GM23338 (cell line): ENCODE results near the gene URM1. TPM values are rescaled to one million over a fixed set of nuclear protein-coding genes. Genes with fewer than 3 reads are reported as not detected.

Experiments used
- ATAC-seq: fragments of 200-7000 bp; cut with Tn5 transposase; 3 replicates; pipeline ENCODE4 v1.9.1; 2020
- DNase-seq: peaks from one replicate; pipeline ENCODE4 v3.0.0-alpha.2; 2015; ENCODE audit warnings: low spot score
- H2AFZ ChIP-seq: fragments of 200-600 bp; sonication (generic); 2 replicates; pipeline ENCODE4 v1.8.0; 2016; ENCODE audit warnings: antibody characterized with exemption, mild to moderate bottlenecking, moderate library complexity
- H3F3A ChIP-seq: fragments of 200-600 bp; sonication (generic); replicated peaks from 2 replicates; pipeline ENCODE4 v1.8.0; 2017; ENCODE audit warnings: antibody characterized with exemption, mixed run types, low read depth
- H3K27ac ChIP-seq: fragments of 200-600 bp; sonication (generic); 2 replicates; pipeline ENCODE4 v1.6.1; 2016; ENCODE audit warnings: low read depth
- H3K27me3 ChIP-seq: fragments of 200-600 bp; sonication (generic); 2 replicates; pipeline ENCODE4 v1.8.0; 2016; ENCODE audit warnings: mild to moderate bottlenecking, mixed run types, moderate library complexity; ENCODE audit not compliant: insufficient read depth
- H3K36me3 ChIP-seq: fragments of 200-600 bp; sonication (generic); 2 replicates; pipeline ENCODE4 v1.8.0; 2016; ENCODE audit warnings: mild to moderate bottlenecking; ENCODE audit not compliant: insufficient read depth
- H3K4me1 ChIP-seq: fragments of 200-600 bp; sonication (generic); 2 replicates; pipeline ENCODE4 v1.8.0; 2016; ENCODE audit warnings: mild to moderate bottlenecking, moderate library complexity; ENCODE audit not compliant: insufficient read depth
- H3K4me2 ChIP-seq: fragments of 200-600 bp; sonication (generic); 2 replicates; pipeline ENCODE4 v1.7.1; 2017; ENCODE audit warnings: mixed run types
- H3K4me3 ChIP-seq: fragments of 200-600 bp; sonication (generic); 2 replicates; pipeline ENCODE4 v1.6.1; 2016; ENCODE audit warnings: mixed run types
- H3K79me2 ChIP-seq: fragments of 200-600 bp; sonication (generic); replicated peaks from 2 replicates; pipeline ENCODE4 v1.8.0; 2017; ENCODE audit warnings: mild to moderate bottlenecking; ENCODE audit not compliant: insufficient read depth
- H3K9me2 ChIP-seq: fragments of 200-600 bp; sonication (generic); 2 replicates; pipeline ENCODE4 v1.8.0; 2017; ENCODE audit not compliant: insufficient read depth
- H4K20me1 ChIP-seq: fragments of 200-600 bp; sonication (generic); replicated peaks from 2 replicates; pipeline ENCODE4 v1.8.0; 2017; ENCODE audit warnings: mild to moderate bottlenecking; ENCODE audit not compliant: insufficient read depth
- H3K27ac Mint-ChIP-seq: 2 replicates; pipeline ENCODE4 v1.8.0; 2020; ENCODE audit warnings: inconsistent platforms, mild to moderate bottlenecking, moderate library complexity, mixed read lengths
- H3K27me3 Mint-ChIP-seq: 3 replicates; pipeline ENCODE4 v1.8.0; 2022; ENCODE audit warnings: low read depth, mild to moderate bottlenecking, moderate library complexity, mixed read lengths, inconsistent platforms; ENCODE audit not compliant: insufficient read depth, poor library complexity
- H3K36me3 Mint-ChIP-seq: 3 replicates; pipeline ENCODE4 v1.8.0; 2021; ENCODE audit warnings: low read depth, mild to moderate bottlenecking, inconsistent platforms, moderate library complexity, mixed read lengths
- H3K4me1 Mint-ChIP-seq: 3 replicates; pipeline ENCODE4 v1.8.0; 2020; ENCODE audit warnings: mild to moderate bottlenecking, inconsistent platforms, mixed read lengths
- H3K4me3 Mint-ChIP-seq: 3 replicates; pipeline ENCODE4 v1.8.0; 2021; ENCODE audit warnings: moderate library complexity, mild to moderate bottlenecking, inconsistent platforms, mixed read lengths
- H3K9me3 Mint-ChIP-seq: 3 replicates; pipeline ENCODE4 v1.8.0; 2020; ENCODE audit warnings: moderate library complexity, mild to moderate bottlenecking, inconsistent platforms, mixed read lengths
- CREB1 ChIP-seq: fragments of 250-450 bp; sonication (Bioruptor Pico); IDR thresholded peaks from 2 replicates; pipeline ENCODE4 v1.5.0; 2020; ENCODE audit warnings: low read depth, mild to moderate bottlenecking, moderate library complexity
- CTCF ChIP-seq, 2 experiments: fragments of 200-600 bp in 1 of 2; sonication (generic) in 1 of 2; conservative IDR thresholded peaks; 2 replicates each; pipeline versions ENCODE4 v1.5.1 to v1.6.1; 2016 to 2017; ENCODE audit warnings: antibody characterized with exemption in 2 of 2, low read depth in 2 of 2, mild to moderate bottlenecking in 2 of 2, moderate library complexity in 1 of 2
- EZH2 ChIP-seq: fragments of 200-600 bp; sonication (generic); IDR thresholded peaks from one replicate; pipeline ENCODE4 v1.8.0; 2017; ENCODE audit warnings: antibody characterized with exemption, mild to moderate bottlenecking, low read depth; ENCODE audit not compliant: unreplicated experiment
- EZH2phosphoT487 ChIP-seq: fragments of 200-600 bp; sonication (generic); IDR thresholded peaks from one replicate; pipeline ENCODE4 v1.8.1; 2018; ENCODE audit warnings: antibody characterized with exemption; ENCODE audit not compliant: unreplicated experiment
- JUNB ChIP-seq: IDR thresholded peaks from one replicate; pipeline ENCODE4 v1.6.1; 2016; ENCODE audit warnings: antibody characterized with exemption; ENCODE audit not compliant: unreplicated experiment
- NANOG ChIP-seq: IDR thresholded peaks from 2 replicates; pipeline ENCODE4 v1.6.1; 2016; ENCODE audit warnings: antibody characterized with exemption, borderline replicate concordance
- POLR2AphosphoS5 ChIP-seq: IDR thresholded peaks from 2 replicates; pipeline ENCODE4 v1.6.1; 2016; ENCODE audit warnings: antibody characterized with exemption, low read depth
- REST ChIP-seq: IDR thresholded peaks from one replicate; pipeline ENCODE4 v1.6.1; 2018; ENCODE audit warnings: antibody characterized with exemption; ENCODE audit not compliant: unreplicated experiment
- STAT1 ChIP-seq: IDR thresholded peaks from one replicate; pipeline ENCODE4 v1.6.1; 2016; ENCODE audit warnings: antibody characterized with exemption; ENCODE audit not compliant: unreplicated experiment
- ZNF114 ChIP-seq: fragments of 250-450 bp; sonication (Bioruptor Pico); IDR thresholded peaks from 2 replicates; pipeline ENCODE4 v1.5.0; 2020; ENCODE audit warnings: mild to moderate bottlenecking, moderate library complexity
- ZNF331 ChIP-seq: fragments of 250-450 bp; sonication (Bioruptor Pico); IDR thresholded peaks from 2 replicates; pipeline ENCODE4 v1.5.0; 2020; ENCODE audit warnings: low read depth, mild to moderate bottlenecking, moderate library complexity
- polyA plus RNA-seq: library from polyadenylated mRNA; unstranded; fragments of >200 nt; fragmentation: Nextera tagmentation; extraction: Ambion mirVana; gene quantifications from 2 replicates; pipeline ENCODE4 v1.2.1, GENCODE V29; 2016
- total RNA-seq: library from RNA; depleted of rRNA; stranded (reverse); fragments of >200 nt; shearing (Covaris generic); gene quantifications from 2 replicates; pipeline ENCODE4 v1.2.3, GENCODE V29; 2014
- TF ChIP-seq, protein P1 (sequence below): fragments of 250-450 bp; sonication (Bioruptor Pico); IDR thresholded peaks from 2 replicates; pipeline ENCODE4 v1.5.0; 2020; ENCODE audit warnings: mild to moderate bottlenecking, moderate library complexity
- TF ChIP-seq, protein P2 (sequence below): IDR thresholded peaks from 2 replicates; pipeline ENCODE4 v1.6.1; 2016; ENCODE audit warnings: antibody characterized with exemption

Gene URM1
- total and polyA plus RNA-seq, 2 experiments from 2014 or later: 28.6 to 47.8 TPM

DNA sequence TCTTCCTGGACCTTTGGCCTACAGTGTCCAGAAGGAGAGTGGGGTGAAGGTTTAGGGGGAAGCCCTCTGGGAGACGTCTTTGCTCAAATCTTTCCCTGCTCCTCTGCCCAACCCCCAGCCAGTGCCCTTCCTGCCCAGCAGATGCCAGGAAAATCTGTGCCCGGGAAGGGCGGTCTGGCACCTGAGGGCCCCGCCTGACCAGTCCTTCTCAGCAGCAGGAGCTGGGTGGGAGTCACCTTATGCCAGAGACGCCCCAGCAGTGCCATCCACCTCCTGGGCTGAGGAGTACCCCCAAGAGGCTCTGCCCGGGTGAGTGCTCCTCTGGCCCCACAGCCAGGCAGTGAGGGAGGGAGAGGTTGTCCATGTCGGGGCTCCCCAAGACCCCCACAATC, 34.6 kb downstream of the URM1 start:
- no peaks in the 10 kb centered on the region for H3K36me3 ChIP-seq
- no peaks in the 10 kb centered on the region for H3K79me2 ChIP-seq
- peaks cover 33% of the 10 kb centered on the region for H3K4me1 ChIP-seq
- peaks cover 14% of the 10 kb centered on the region; the same call in 1 of the 2 replicates for H3F3A ChIP-seq
- H4K20me1 ChIP-seq: no peaks in the 10 kb centered on the region; the same call in 1 of the 2 replicates
- DNase-seq (no peak), ATAC-seq (no peak)
- H3K9me3 Mint-ChIP-seq: no peaks in the 10 kb centered on the region
- H3K4me3 Mint-ChIP-seq: no peak overlapping the region
- no peaks in the 10 kb centered on the region for H3K9me2 ChIP-seq
- peaks cover 34% of the 10 kb centered on the region for H3K4me1 Mint-ChIP-seq
- H3K27me3 Mint-ChIP-seq: peaks cover 94% of the 10 kb centered on the region
- H3K36me3 Mint-ChIP-seq: no peaks in the 10 kb centered on the region
- peaks cover 100% of the 10 kb centered on the region for H3K27me3 ChIP-seq
- H3K4me2 ChIP-seq: peak overlapping the region; percentile 73; the same call in 1 of the 2 replicates
- H2AFZ ChIP-seq: no peak overlapping the region
- H3K4me3 ChIP-seq: no peak overlapping the region
- TF ChIP-seq CREB1 (CRISPR knock-in tag) (no peak), NANOG (no peak), POLR2AphosphoS5 (no peak), EZH2phosphoT487 (no peak), ZNF331 (no peak), JUNB (no peak), REST (no peak), CTCF (conservative IDR thresholded peaks at IDR 0.05; ENCODE audit: low read depth in 2 of 2) (no peak), EZH2 (no peak), ZNF114 (CRISPR knock-in tag) (no peak), STAT1 (no peak)
- TF ChIP-seq, protein P1, sequence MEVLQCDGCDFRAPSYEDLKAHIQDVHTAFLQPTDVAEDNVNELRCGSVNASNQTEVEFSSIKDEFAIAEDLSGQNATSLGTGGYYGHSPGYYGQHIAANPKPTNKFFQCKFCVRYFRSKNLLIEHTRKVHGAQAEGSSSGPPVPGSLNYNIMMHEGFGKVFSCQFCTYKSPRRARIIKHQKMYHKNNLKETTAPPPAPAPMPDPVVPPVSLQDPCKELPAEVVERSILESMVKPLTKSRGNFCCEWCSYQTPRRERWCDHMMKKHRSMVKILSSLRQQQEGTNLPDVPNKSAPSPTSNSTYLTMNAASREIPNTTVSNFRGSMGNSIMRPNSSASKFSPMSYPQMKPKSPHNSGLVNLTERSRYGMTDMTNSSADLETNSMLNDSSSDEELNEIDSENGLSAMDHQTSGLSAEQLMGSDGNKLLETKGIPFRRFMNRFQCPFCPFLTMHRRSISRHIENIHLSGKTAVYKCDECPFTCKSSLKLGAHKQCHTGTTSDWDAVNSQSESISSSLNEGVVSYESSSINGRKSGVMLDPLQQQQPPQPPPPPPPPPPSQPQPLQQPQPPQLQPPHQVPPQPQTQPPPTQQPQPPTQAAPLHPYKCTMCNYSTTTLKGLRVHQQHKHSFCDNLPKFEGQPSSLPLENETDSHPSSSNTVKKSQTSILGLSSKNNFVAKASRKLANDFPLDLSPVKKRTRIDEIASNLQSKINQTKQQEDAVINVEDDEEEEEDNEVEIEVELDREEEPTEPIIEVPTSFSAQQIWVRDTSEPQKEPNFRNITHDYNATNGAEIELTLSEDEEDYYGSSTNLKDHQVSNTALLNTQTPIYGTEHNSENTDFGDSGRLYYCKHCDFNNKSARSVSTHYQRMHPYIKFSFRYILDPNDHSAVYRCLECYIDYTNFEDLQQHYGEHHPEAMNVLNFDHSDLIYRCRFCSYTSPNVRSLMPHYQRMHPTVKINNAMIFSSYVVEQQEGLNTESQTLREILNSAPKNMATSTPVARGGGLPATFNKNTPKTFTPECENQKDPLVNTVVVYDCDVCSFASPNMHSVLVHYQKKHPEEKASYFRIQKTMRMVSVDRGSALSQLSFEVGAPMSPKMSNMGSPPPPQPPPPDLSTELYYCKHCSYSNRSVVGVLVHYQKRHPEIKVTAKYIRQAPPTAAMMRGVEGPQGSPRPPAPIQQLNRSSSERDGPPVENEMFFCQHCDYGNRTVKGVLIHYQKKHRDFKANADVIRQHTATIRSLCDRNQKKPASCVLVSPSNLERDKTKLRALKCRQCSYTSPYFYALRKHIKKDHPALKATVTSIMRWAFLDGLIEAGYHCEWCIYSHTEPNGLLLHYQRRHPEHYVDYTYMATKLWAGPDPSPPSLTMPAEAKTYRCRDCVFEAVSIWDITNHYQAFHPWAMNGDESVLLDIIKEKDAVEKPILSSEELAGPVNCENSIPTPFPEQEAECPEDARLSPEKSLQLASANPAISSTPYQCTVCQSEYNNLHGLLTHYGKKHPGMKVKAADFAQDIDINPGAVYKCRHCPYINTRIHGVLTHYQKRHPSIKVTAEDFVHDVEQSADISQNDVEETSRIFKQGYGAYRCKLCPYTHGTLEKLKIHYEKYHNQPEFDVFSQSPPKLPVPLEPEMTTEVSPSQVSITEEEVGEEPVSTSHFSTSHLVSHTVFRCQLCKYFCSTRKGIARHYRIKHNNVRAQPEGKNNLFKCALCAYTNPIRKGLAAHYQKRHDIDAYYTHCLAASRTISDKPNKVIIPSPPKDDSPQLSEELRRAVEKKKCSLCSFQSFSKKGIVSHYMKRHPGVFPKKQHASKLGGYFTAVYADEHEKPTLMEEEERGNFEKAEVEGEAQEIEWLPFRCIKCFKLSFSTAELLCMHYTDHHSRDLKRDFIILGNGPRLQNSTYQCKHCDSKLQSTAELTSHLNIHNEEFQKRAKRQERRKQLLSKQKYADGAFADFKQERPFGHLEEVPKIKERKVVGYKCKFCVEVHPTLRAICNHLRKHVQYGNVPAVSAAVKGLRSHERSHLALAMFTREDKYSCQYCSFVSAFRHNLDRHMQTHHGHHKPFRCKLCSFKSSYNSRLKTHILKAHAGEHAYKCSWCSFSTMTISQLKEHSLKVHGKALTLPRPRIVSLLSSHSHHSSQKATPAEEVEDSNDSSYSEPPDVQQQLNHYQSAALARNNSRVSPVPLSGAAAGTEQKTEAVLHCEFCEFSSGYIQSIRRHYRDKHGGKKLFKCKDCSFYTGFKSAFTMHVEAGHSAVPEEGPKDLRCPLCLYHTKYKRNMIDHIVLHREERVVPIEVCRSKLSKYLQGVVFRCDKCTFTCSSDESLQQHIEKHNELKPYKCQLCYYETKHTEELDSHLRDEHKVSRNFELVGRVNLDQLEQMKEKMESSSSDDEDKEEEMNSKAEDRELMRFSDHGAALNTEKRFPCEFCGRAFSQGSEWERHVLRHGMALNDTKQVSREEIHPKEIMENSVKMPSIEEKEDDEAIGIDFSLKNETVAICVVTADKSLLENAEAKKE (CRISPR knock-in tag): no peak
- TF ChIP-seq, protein P2, sequence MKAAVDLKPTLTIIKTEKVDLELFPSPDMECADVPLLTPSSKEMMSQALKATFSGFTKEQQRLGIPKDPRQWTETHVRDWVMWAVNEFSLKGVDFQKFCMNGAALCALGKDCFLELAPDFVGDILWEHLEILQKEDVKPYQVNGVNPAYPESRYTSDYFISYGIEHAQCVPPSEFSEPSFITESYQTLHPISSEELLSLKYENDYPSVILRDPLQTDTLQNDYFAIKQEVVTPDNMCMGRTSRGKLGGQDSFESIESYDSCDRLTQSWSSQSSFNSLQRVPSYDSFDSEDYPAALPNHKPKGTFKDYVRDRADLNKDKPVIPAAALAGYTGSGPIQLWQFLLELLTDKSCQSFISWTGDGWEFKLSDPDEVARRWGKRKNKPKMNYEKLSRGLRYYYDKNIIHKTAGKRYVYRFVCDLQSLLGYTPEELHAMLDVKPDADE: no peak
- no peak overlapping the region for H3K27ac ChIP-seq
- no peak overlapping the region for H3K27ac Mint-ChIP-seq
